ENCODE measurements around the gene CD274. TPM values are rescaled to one million over a fixed set of nuclear protein-coding genes. Genes with fewer than 3 reads are reported as not detected.

Gene CD274
- total and polyA plus RNA-seq, 2 of the 8 experiments (the other 6 are each of a cell fraction or from before 2014, with no cell fraction given): 0.08 to 0.15 TPM

DNA sequence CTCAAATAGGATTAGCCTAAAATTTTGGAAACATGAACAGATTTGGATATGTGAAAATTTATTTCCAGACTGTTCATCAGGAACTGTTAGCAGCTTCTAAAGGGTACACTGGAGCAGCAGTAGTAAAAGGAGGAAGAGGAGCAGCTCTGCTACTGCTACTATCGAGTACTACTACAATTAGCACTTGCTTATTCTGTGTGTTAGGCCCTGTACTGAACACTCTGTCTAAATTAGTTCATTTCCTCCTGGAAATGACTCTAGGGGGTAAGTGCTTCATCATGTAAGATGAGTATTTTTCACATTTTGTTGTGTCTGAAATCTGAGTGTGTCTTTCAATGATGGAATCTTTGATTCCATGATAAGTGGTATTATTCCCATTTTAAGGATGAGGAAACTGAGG is 9.8 kb downstream of the CD274 start:
- POLR2A ChIA-PET (ENCODE audit: partially characterized antibody): no interaction called here

More for the DNA sequence above, 9.8 kb downstream of the CD274 start:
- Histone ChIP-seq H4K5ac (ENCODE audit: insufficient read length, low read depth, low read length) (no peak overlapping the region), H3K79me2 (ENCODE audit: control insufficient read depth in 1 of 2, insufficient read depth in 2 of 2, low read length in 2 of 2) (no peaks in the 10 kb centered on the region), H2BK15ac (ENCODE audit: low read length) (no peak overlapping the region), H3K56ac (replicated peaks; ENCODE audit: insufficient read length, low read depth, low read length) (no peak overlapping the region), H3K14ac (ENCODE audit: insufficient read length) (no peak overlapping the region), H2BK5ac (ENCODE audit: low read depth, low read length) (no peak overlapping the region), H2BK120ac (replicated peaks; ENCODE audit: low read depth, low read length) (no peak overlapping the region), H3K36me3 (ENCODE audit: control insufficient read depth in 2 of 4, insufficient read depth in 4 of 4, low read length in 3 of 4) (no peaks in the 10 kb centered on the region), H2AFZ (ENCODE audit: low read length) (no peak overlapping the region), H2BK20ac (ENCODE audit: low read length) (no peak overlapping the region), H2BK12ac (ENCODE audit: low read depth, low read length) (no peak overlapping the region), H3K18ac (ENCODE audit: extremely low read depth, low read length) (no peak overlapping the region), H4K20me1 (replicated peaks in 1 of 2; ENCODE audit: control insufficient read depth in 1 of 2, insufficient read depth in 2 of 2, low read length in 2 of 2) (no peaks in the 10 kb centered on the region), H3K27ac (ENCODE audit: low read depth, low read length) (no peak overlapping the region), H4K91ac (replicated peaks; ENCODE audit: insufficient read length, low read length) (no peak overlapping the region), H3K23me2 (ENCODE audit: low read depth, low read length) (no peaks in the 10 kb centered on the region), H3K23ac (ENCODE audit: insufficient read length) (no peak overlapping the region), H2AK5ac (ENCODE audit: low read depth, low read length) (no peak overlapping the region), H3K27me3 (replicated peaks in 1 of 4; ENCODE audit: control insufficient read depth in 3 of 4, extremely low read depth in 1 of 4, insufficient read depth in 3 of 4, low read length in 3 of 4) (no peaks in the 10 kb centered on the region), H3K4me1 (replicated peaks in 1 of 4; ENCODE audit: control insufficient read depth in 3 of 4, insufficient read depth in 4 of 4, low read length in 3 of 4) (peaks cover 0 to 4% (median 1%) of the 10 kb centered on the region in 4 experiments; a peak in 2 of 7 replicates), H4K8ac (ENCODE audit: extremely low read depth, insufficient read depth, low read length) (no peak overlapping the region), H3K4ac (replicated peaks; ENCODE audit: insufficient read length, low read depth, low read length) (no peak overlapping the region), H3K4me3 (ENCODE audit: extremely low read depth in 1 of 4, insufficient read depth in 2 of 4, low read depth in 3 of 4, low read length in 4 of 4) (no peak overlapping the region), H3K9ac (replicated peaks in 1 of 4; ENCODE audit: extremely low read depth in 1 of 4, low read depth in 3 of 4, low read length in 3 of 4) (no peak overlapping the region), H3K79me1 (ENCODE audit: low read depth, low read length) (no peaks in the 10 kb centered on the region), H3K9me3 (ENCODE audit: insufficient read depth in 2 of 2, low read depth in 1 of 2, low read length in 1 of 2) (no peaks in the 10 kb centered on the region), H3K4me2 (ENCODE audit: insufficient read depth in 1 of 2, low read depth in 2 of 2, low read length in 2 of 2) (no peak overlapping the region)
- TF ChIP-seq, protein P1, sequence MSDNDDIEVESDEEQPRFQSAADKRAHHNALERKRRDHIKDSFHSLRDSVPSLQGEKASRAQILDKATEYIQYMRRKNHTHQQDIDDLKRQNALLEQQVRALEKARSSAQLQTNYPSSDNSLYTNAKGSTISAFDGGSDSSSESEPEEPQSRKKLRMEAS (IDR thresholded peaks at IDR 0.05): no peak
- TF ChIP-seq POLR2AphosphoS5 (IDR thresholded peaks at IDR 0.05; ENCODE audit: low read depth, low read length): no peak
- DNase-seq (ENCODE audit: low read depth in 1 of 2, low spot score in 2 of 2) (no peak), FAIRE-seq (no peak)
- WGBS, 2 experiments (ENCODE audit: extremely low coverage in 1 of 2, insufficient coverage in 1 of 2, insufficient read length in 1 of 2, insufficient replicate concordance in 2 of 2, low coverage in 1 of 2, low lambda C conversion rate in 2 of 2, missing lambda C conversion rate in 1 of 2): 100% methylated on average over 1 of the region's 1 CpG; no CpG with 5 or more reads in 1 of the 2 experiments
- CTCF ChIA-PET (ENCODE audit: partially characterized antibody): interaction anchor here (0.5 to 1.6 kb wide), 4 partner anchors 10 to 500 kb away, joined by 3 to 4 read pairs (median 3); partner anchors contain the start of gene CD274
